Measurements from ENCODE around the gene ZBTB20.

Gene ZBTB20

GRCh38 chr3:114418724-114419543 lies 728.2 kb downstream of the ZBTB20 start:
- peak; percentile 25 for DNase-seq (ENCODE audit: low read depth)
- peak; percentile 74 for TF ChIP-seq CTCF (conservative IDR thresholded peaks at IDR 0.05; ENCODE audit: low read depth, low read length)

GRCh38 chr3:114418107-114418506 lies 729.0 kb downstream of the ZBTB20 start:
- DNase-seq (ENCODE audit: low read depth): no peak
- no peak for TF ChIP-seq CTCF (conservative IDR thresholded peaks at IDR 0.05; ENCODE audit: low read depth, low read length)
- H3K4me3 ChIP-seq (ENCODE audit: low read length): no peak overlapping the region

More at GRCh38 chr3:114418724-114419543, 728.2 kb downstream of the ZBTB20 start:
- no peak overlapping the region for H3K4me3 ChIP-seq (ENCODE audit: low read length)

GRCh38 chr3:114417675-114418074 lies 729.4 kb downstream of the ZBTB20 start:
- H3K4me3 ChIP-seq (ENCODE audit: low read length): no peak overlapping the region
- TF ChIP-seq CTCF (conservative IDR thresholded peaks at IDR 0.05; ENCODE audit: low read depth, low read length): no peak
- no peak for DNase-seq (ENCODE audit: low read depth)

- no peak for DNase-seq (ENCODE audit: low read depth)
- H3K4me3 ChIP-seq (ENCODE audit: low read length): no peak overlapping the region
- TF ChIP-seq CTCF (conservative IDR thresholded peaks at IDR 0.05; ENCODE audit: low read depth, low read length): no peak
Observed at GRCh38 chr3:114417265-114417664, 729.8 kb downstream of the ZBTB20 start.

GRCh38 chr3:114411811-114412803 lies 735.0 kb downstream of the ZBTB20 start:
- TF ChIP-seq CTCF (conservative IDR thresholded peaks at IDR 0.05; ENCODE audit: low read depth, low read length): peak; percentile 11
- no peak overlapping the region for H3K4me3 ChIP-seq (ENCODE audit: low read length)
- DNase-seq (ENCODE audit: low read depth): peak; percentile 13

- TF ChIP-seq CTCF (conservative IDR thresholded peaks at IDR 0.05; ENCODE audit: low read depth, low read length): no peak
- no peak for DNase-seq (ENCODE audit: low read depth)
- no peak overlapping the region for H3K4me3 ChIP-seq (ENCODE audit: low read length)
Observed at GRCh38 chr3:114411190-114411668, 735.9 kb downstream of the ZBTB20 start.
